HCT116 (cell line): ENCODE data around the gene CRIP3. TPM values are rescaled to one million over a fixed set of nuclear protein-coding genes. Genes with fewer than 3 reads are reported as not detected.

Experiments
- ATAC-seq: fragments of 200-7000 bp; cut with Tn5 transposase; 2 replicates; pipeline ENCODE4 v1.9.1; 2020; ENCODE audit warnings: mild to moderate bottlenecking, moderate library complexity
- BruUV-seq: library from RNA; stranded (reverse); fragments of 400-500 nt; replicated peaks from 2 replicates; lab custom pipeline; 2021; lab: Mats Ljungman, UMichigan
- CTCF ChIA-PET: fragments of 300-600 bp; sonication (Branson Sonifier 250); formaldehyde crosslinking; loops from one replicate; lab custom pipeline; 2021; ENCODE audit warnings: antibody characterized with exemption; lab: Charles Lee
- POLR2A ChIA-PET: fragments of 300-600, 350-600 bp; sonication (Branson Sonifier 250); formaldehyde crosslinking; loops from one replicate; lab custom pipeline; 2021; ENCODE audit warnings: antibody characterized with exemption; lab: Charles Lee
- RAD21 ChIA-PET, 2 experiments: fragments of 300-600 bp; sonication (Branson Sonifier 250); formaldehyde crosslinking; loops; one replicate each; lab custom pipeline; 2023; ENCODE audit warnings: low total read pairs in 2 of 2; ENCODE audit not compliant: uncharacterized antibody in 2 of 2, unreplicated experiment in 2 of 2, low non-redundant PET in 1 of 2; lab: Charles Lee
- DNase-seq: peaks from one replicate; pipeline ENCODE4 v3.0.0-alpha.2; 2010; ENCODE audit warnings: low read depth, low spot score
- H2AFZ ChIP-seq: fragments of 200-600 bp; shearing (Covaris generic), sonication (generic); 2 replicates; pipeline ENCODE4 v1.6.1; 2017; ENCODE audit warnings: low read depth, mixed run types, mixed read lengths, antibody characterized with exemption, low read length; ENCODE audit not compliant: poor library complexity, severe bottlenecking
- H3K27ac ChIP-seq: 2 replicates; pipeline ENCODE4 v1.5.1; 2012; ENCODE audit warnings: low read depth, low read length
- H3K27me3 ChIP-seq: fragments of 200-600 bp; sonication (generic); 2 replicates; pipeline ENCODE4 v1.6.1; 2016; ENCODE audit warnings: mixed run types, low read length, mixed read lengths; ENCODE audit not compliant: insufficient read depth
- H3K36me3 ChIP-seq, 2 experiments: fragments of 200-500 bp in 1 of 2; fragments of 200-600 bp in 1 of 2; sonication (Bioruptor generic) in 1 of 2; sonication (generic) in 1 of 2; 2 replicates each; pipeline versions ENCODE4 v1.5.1 to v1.6.1; 2014 to 2016; ENCODE audit warnings: low read length in 2 of 2, inconsistent platforms in 1 of 2, mixed read lengths in 1 of 2, mixed run types in 1 of 2; ENCODE audit not compliant: insufficient read depth in 2 of 2, control insufficient read depth in 1 of 2
- H3K4me1 ChIP-seq, 2 experiments: fragments of 200-600 bp in 1 of 2; sonication (generic) in 1 of 2; 2 replicates each; pipeline versions ENCODE4 v1.5.1 to v1.6.1; 2012 to 2017; ENCODE audit warnings: low read length in 2 of 2, inconsistent platforms in 1 of 2, mild to moderate bottlenecking in 1 of 2, mixed read lengths in 1 of 2, mixed run types in 1 of 2, moderate library complexity in 1 of 2; ENCODE audit not compliant: insufficient read depth in 2 of 2, control insufficient read depth in 1 of 2
- H3K4me2 ChIP-seq: fragments of 200-600 bp; sonication (generic); 2 replicates; pipeline ENCODE4 v1.6.1; 2017; ENCODE audit warnings: mixed run types, low read length, mixed read lengths
- H3K4me3 ChIP-seq, 2 experiments: fragments of 200-600 bp in 1 of 2; sonication (generic) in 1 of 2; replicated peaks in 1 of 2; 2 replicates each; pipeline ENCODE4 v1.5.1; 2011 to 2016; ENCODE audit warnings: low read length in 2 of 2, control low read depth in 1 of 2, low read depth in 1 of 2, mild to moderate bottlenecking in 1 of 2, mixed read lengths in 1 of 2, mixed run types in 1 of 2
- H3K79me2 ChIP-seq: fragments of 200-600 bp; sonication (generic); 2 replicates; pipeline ENCODE4 v1.6.1; 2017; ENCODE audit warnings: mild to moderate bottlenecking, mixed run types, low read length, moderate library complexity, mixed read lengths; ENCODE audit not compliant: insufficient read depth
- H3K9ac ChIP-seq: fragments of 200-600 bp; sonication (generic); 2 replicates; pipeline ENCODE4 v1.6.1; 2016; ENCODE audit warnings: low read length, mixed read lengths
- H3K9me2 ChIP-seq: fragments of 200-600 bp; sonication (generic), shearing (Covaris generic); 2 replicates; pipeline ENCODE4 v1.6.1; 2017; ENCODE audit warnings: mixed run types, mild to moderate bottlenecking, moderate library complexity; ENCODE audit not compliant: insufficient read depth
- H3K9me3 ChIP-seq, 2 experiments: fragments of 200-500 bp in 1 of 2; fragments of 200-600 bp in 1 of 2; sonication (Bioruptor generic) in 1 of 2; sonication (generic) in 1 of 2; 2 replicates each; pipeline ENCODE4 v1.6.1; 2014 to 2017; ENCODE audit warnings: low read length in 2 of 2, mixed read lengths in 2 of 2, inconsistent platforms in 1 of 2, low read depth in 1 of 2, mild to moderate bottlenecking in 1 of 2, mixed run types in 1 of 2, moderate library complexity in 1 of 2; ENCODE audit not compliant: control insufficient read depth in 1 of 2, insufficient read depth in 1 of 2
- H4K20me1 ChIP-seq: fragments of 200-600 bp; sonication (generic), shearing (Covaris generic); 2 replicates; pipeline ENCODE4 v1.6.1; 2017; ENCODE audit warnings: mixed run types, mild to moderate bottlenecking, moderate library complexity; ENCODE audit not compliant: insufficient read depth
- CEBPB ChIP-seq: IDR thresholded peaks from 2 replicates; pipeline ENCODE4 v1.6.1; 2012; ENCODE audit warnings: low read depth
- EGR1 ChIP-seq: IDR thresholded peaks from 2 replicates; pipeline ENCODE4 v1.6.1; 2012; ENCODE audit warnings: low read depth
- POLR2A ChIP-seq: IDR thresholded peaks from 2 replicates; pipeline ENCODE4 v1.7.0; 2011; ENCODE audit warnings: borderline replicate concordance; ENCODE audit not compliant: insufficient read depth, insufficient read length; ENCODE audit errors: extremely low read depth
- POLR2AphosphoS5 ChIP-seq: IDR thresholded peaks from 2 replicates; pipeline ENCODE4 v1.6.1; 2011; ENCODE audit warnings: mild to moderate bottlenecking, low read depth, low read length, moderate library complexity
- SIN3A ChIP-seq: IDR thresholded peaks from 2 replicates; pipeline ENCODE4 v1.6.1; 2012; ENCODE audit warnings: low read depth
- YY1 ChIP-seq: IDR thresholded peaks from 2 replicates; pipeline ENCODE4 v1.6.1; 2011; ENCODE audit warnings: low read length, low read depth, moderate library complexity, mild to moderate bottlenecking; ENCODE audit not compliant: insufficient replicate concordance; ENCODE audit errors: extremely low read depth
- intact Hi-C: fragments of 100-400 bp; cut with micrococcal nuclease; formaldehyde crosslinking; loops from 2 replicates; pipeline ENCODE4 v1.10.0; 2022
- total RNA-seq: library from RNA; stranded (reverse); gene quantifications from one replicate; pipeline ENCODE4 v1.2.1, GENCODE V29; 2021; ENCODE audit not compliant: unreplicated experiment
- TF ChIP-seq, protein P1 (sequence below): IDR thresholded peaks from 2 replicates; pipeline ENCODE4 v1.6.1; 2011; ENCODE audit warnings: mild to moderate bottlenecking, low read length, moderate library complexity; ENCODE audit not compliant: insufficient replicate concordance; ENCODE audit errors: extremely low read depth
- TF ChIP-seq, protein P2 (sequence below), 3 experiments: fragments of 200-600 bp in 1 of 3; sonication (generic) in 1 of 3; IDR thresholded peaks in 2 of 3; conservative IDR thresholded peaks in 1 of 3; 2 replicates each; pipeline ENCODE4 v1.5.1; 2012 to 2017; ENCODE audit warnings: low read depth in 2 of 3, low read length in 2 of 3, antibody characterized with exemption in 1 of 3, borderline replicate concordance in 1 of 3, control low read depth in 1 of 3, mild to moderate bottlenecking in 1 of 3, mixed read lengths in 1 of 3, mixed run types in 1 of 3, moderate library complexity in 1 of 3; ENCODE audit not compliant: insufficient read depth in 1 of 3
- TF ChIP-seq, protein P3 (sequence below): IDR thresholded peaks from 2 replicates; pipeline ENCODE4 v1.6.1; 2012
- TF ChIP-seq, protein P4 (sequence below): IDR thresholded peaks from 2 replicates; pipeline ENCODE4 v1.6.1; 2012; ENCODE audit warnings: low read depth

The CRIP3 gene
- total RNA-seq, 1 experiment from 2014 or later: not detected

DNA sequence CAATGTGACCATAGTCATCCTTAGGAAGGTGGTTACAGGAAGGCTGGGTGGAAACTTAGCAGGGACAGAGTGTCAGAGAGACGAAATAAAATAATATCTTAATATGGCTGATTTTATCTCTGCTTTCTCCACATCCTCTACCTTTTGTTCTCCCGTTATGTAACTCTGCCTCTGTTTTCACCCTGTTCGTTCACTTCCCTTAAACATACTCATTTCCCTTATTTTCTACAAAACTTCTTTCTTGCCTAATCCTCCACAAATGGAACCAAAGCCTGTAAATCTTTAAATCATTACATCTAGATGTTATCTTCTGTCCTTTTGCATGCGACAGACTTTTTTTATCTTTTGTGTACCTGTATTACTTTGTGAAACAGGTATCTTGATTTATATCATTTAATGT, 23.3 kb upstream of the CRIP3 start (continued):
- TF ChIP-seq, protein P1, sequence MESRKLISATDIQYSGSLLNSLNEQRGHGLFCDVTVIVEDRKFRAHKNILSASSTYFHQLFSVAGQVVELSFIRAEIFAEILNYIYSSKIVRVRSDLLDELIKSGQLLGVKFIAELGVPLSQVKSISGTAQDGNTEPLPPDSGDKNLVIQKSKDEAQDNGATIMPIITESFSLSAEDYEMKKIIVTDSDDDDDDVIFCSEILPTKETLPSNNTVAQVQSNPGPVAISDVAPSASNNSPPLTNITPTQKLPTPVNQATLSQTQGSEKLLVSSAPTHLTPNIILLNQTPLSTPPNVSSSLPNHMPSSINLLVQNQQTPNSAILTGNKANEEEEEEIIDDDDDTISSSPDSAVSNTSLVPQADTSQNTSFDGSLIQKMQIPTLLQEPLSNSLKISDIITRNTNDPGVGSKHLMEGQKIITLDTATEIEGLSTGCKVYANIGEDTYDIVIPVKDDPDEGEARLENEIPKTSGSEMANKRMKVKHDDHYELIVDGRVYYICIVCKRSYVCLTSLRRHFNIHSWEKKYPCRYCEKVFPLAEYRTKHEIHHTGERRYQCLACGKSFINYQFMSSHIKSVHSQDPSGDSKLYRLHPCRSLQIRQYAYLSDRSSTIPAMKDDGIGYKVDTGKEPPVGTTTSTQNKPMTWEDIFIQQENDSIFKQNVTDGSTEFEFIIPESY: no peak
- no peak for TF ChIP-seq POLR2AphosphoS5
- TF ChIP-seq, all 23 proteins: peak for 0

DNA sequence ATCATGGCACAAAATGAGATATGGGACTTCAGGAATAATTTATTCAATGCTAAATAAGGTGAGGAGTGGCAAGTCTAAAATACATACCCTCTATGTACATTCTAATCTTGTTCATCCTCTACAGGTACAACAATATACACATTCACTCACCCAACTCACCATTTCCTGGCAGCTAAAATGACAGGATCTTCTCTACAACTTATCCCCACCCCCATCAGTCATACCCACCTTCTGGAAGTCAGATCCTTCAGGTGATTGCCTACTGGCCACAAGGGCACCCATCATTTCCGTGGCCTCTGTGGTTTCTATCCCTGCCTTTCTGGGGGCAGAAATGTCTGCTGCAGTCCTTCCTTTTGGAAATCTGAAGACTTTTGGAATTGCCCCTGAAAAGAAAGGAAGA, 22.8 kb upstream of the CRIP3 start:
- H3K4me3 ChIP-seq: no peak overlapping the region
- no peak for TF ChIP-seq CEBPB
- TF ChIP-seq, protein P1: no peak
- TF ChIP-seq EGR1: no peak
- no peak for TF ChIP-seq YY1
- TF ChIP-seq, protein P2, sequence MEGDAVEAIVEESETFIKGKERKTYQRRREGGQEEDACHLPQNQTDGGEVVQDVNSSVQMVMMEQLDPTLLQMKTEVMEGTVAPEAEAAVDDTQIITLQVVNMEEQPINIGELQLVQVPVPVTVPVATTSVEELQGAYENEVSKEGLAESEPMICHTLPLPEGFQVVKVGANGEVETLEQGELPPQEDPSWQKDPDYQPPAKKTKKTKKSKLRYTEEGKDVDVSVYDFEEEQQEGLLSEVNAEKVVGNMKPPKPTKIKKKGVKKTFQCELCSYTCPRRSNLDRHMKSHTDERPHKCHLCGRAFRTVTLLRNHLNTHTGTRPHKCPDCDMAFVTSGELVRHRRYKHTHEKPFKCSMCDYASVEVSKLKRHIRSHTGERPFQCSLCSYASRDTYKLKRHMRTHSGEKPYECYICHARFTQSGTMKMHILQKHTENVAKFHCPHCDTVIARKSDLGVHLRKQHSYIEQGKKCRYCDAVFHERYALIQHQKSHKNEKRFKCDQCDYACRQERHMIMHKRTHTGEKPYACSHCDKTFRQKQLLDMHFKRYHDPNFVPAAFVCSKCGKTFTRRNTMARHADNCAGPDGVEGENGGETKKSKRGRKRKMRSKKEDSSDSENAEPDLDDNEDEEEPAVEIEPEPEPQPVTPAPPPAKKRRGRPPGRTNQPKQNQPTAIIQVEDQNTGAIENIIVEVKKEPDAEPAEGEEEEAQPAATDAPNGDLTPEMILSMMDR (IDR thresholded peaks at IDR 0.05 in 2 of 3, conservative IDR thresholded peaks at IDR 0.05 in 1 of 3; ENCODE audit: borderline replicate concordance in 1 of 3, insufficient read depth in 1 of 3, low read depth in 2 of 3, low read length in 2 of 3): no peak
- TF ChIP-seq, protein P3, sequence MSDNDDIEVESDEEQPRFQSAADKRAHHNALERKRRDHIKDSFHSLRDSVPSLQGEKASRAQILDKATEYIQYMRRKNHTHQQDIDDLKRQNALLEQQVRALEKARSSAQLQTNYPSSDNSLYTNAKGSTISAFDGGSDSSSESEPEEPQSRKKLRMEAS: no peak
- TF ChIP-seq, protein P4, sequence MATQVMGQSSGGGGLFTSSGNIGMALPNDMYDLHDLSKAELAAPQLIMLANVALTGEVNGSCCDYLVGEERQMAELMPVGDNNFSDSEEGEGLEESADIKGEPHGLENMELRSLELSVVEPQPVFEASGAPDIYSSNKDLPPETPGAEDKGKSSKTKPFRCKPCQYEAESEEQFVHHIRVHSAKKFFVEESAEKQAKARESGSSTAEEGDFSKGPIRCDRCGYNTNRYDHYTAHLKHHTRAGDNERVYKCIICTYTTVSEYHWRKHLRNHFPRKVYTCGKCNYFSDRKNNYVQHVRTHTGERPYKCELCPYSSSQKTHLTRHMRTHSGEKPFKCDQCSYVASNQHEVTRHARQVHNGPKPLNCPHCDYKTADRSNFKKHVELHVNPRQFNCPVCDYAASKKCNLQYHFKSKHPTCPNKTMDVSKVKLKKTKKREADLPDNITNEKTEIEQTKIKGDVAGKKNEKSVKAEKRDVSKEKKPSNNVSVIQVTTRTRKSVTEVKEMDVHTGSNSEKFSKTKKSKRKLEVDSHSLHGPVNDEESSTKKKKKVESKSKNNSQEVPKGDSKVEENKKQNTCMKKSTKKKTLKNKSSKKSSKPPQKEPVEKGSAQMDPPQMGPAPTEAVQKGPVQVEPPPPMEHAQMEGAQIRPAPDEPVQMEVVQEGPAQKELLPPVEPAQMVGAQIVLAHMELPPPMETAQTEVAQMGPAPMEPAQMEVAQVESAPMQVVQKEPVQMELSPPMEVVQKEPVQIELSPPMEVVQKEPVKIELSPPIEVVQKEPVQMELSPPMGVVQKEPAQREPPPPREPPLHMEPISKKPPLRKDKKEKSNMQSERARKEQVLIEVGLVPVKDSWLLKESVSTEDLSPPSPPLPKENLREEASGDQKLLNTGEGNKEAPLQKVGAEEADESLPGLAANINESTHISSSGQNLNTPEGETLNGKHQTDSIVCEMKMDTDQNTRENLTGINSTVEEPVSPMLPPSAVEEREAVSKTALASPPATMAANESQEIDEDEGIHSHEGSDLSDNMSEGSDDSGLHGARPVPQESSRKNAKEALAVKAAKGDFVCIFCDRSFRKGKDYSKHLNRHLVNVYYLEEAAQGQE: no peak
- TF ChIP-seq POLR2A: no peak
- TF ChIP-seq SIN3A: no peak
- TF ChIP-seq, all 23 proteins: peak for 0
- DNase-seq: no peak
- Histone ChIP-seq H3K27me3 (no peaks in the 10 kb centered on the region), H3K36me3 (no peaks in the 10 kb centered on the region), H3K4me2 (no peak overlapping the region), H3K9me2 (no peaks in the 10 kb centered on the region), H3K9me3 (no peaks in the 10 kb centered on the region), H3K27ac (no peak overlapping the region), H3K9ac (no peak overlapping the region), H3K4me1 (peaks cover 4 to 14% of the 10 kb centered on the region in 2 experiments; a peak in 3 of 4 replicates), H4K20me1 (no peaks in the 10 kb centered on the region), H2AFZ (no peak overlapping the region), H3K79me2 (no peaks in the 10 kb centered on the region)
- RAD21 ChIA-PET: no interaction called here
- POLR2A ChIA-PET: no interaction called here
- CTCF ChIA-PET: no interaction called here
- no TSS peak for BruUV-seq
- intact Hi-C loops: no loop called here
- ATAC-seq: no peak
